Measurements from ENCODE around the gene SCUBE2.

GRCh38 chr11:9077164-9077563 lies 14.2 kb downstream of the SCUBE2 start:
- TF ChIP-seq EP300 (IDR thresholded peaks at IDR 0.05; ENCODE audit: borderline replicate concordance) (no peak), RAD21 (IDR thresholded peaks at IDR 0.05; ENCODE audit: low read depth) (no peak), REST (IDR thresholded peaks at IDR 0.05; ENCODE audit: low read depth) (no peak), CEBPB (IDR thresholded peaks at IDR 0.05) (no peak), FOXM1 (IDR thresholded peaks at IDR 0.05; ENCODE audit: borderline replicate concordance, low read depth) (no peak), EGR1 (IDR thresholded peaks at IDR 0.05) (no peak), YY1 (IDR thresholded peaks at IDR 0.05; ENCODE audit: low read depth) (no peak), TAF1 (IDR thresholded peaks at IDR 0.05; ENCODE audit: low read depth) (no peak), TEAD4 (IDR thresholded peaks at IDR 0.05) (no peak), CREB1 (IDR thresholded peaks at IDR 0.05; ENCODE audit: low read depth) (no peak)
- TF ChIP-seq, protein P1, sequence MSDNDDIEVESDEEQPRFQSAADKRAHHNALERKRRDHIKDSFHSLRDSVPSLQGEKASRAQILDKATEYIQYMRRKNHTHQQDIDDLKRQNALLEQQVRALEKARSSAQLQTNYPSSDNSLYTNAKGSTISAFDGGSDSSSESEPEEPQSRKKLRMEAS (IDR thresholded peaks at IDR 0.05), result no peak
